ENCODE results near the gene ARHGAP19. TPM values are rescaled to one million over a fixed set of nuclear protein-coding genes. Genes with fewer than 3 reads are reported as not detected.
"Not testable (repeated sequence)": the region's sequence is repeated elsewhere in the genome, so short reads cannot be mapped to it uniquely, and the experiment has no call there.

Gene ARHGAP19
- total RNA-seq, 2 experiments from 2014 or later, result 56.6 to 58.5 TPM

DNA sequence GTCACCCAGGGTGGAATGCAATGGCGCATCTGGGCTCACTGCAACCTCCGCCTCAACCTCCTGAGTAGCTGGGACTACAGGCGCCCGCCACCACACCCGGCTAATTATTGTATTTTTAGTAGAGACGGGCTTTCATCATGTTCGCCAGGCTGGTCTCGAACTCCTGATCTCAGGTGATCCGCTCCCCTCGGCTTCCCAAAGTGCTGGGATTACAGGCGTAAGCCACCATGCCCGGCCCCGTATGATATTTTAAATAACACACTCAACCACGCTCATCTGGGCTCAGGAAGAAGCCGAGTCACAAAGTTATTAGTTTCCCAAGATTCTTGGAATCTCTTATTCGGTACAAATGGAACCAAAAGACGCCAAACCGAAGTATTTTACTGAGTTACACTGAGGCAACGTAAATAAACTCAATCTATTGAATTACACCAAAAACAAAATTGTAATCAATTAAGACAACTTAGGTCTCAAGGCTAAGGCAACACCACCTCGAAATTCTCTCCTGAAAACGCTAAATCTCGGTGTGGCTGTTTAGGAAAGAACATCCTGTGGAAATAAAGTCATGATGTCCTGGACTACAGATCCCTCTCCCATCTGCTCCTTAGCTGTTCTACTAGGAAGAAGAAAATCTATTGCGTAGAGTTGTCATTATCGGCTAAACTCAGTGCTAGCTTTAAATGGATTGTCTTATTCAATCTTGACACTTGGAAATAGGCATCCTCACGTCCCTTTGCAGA lies 910 bp downstream of the ARHGAP19 start:
- Mint-ChIP-seq H3K4me1 (peaks cover 22% of the 10 kb centered on the region), H3K27ac (peak overlapping the region; percentile 93), H3K9me3 (no peaks in the 10 kb centered on the region), H3K27me3 (no peaks in the 10 kb centered on the region), H3K4me3 (peak overlapping the region; percentile 82), H3K36me3 (ENCODE audit: low read depth) (peaks cover 7% of the 10 kb centered on the region)
- POLR2A ChIA-PET, result no interaction called here
- DNase-seq, result no peak
- CTCF ChIA-PET, result interaction anchor here (1.1 kb wide), 1 partner anchor 13 kb away, joined by 3 read pairs; no protein-coding TSS in a partner anchor

DNA sequence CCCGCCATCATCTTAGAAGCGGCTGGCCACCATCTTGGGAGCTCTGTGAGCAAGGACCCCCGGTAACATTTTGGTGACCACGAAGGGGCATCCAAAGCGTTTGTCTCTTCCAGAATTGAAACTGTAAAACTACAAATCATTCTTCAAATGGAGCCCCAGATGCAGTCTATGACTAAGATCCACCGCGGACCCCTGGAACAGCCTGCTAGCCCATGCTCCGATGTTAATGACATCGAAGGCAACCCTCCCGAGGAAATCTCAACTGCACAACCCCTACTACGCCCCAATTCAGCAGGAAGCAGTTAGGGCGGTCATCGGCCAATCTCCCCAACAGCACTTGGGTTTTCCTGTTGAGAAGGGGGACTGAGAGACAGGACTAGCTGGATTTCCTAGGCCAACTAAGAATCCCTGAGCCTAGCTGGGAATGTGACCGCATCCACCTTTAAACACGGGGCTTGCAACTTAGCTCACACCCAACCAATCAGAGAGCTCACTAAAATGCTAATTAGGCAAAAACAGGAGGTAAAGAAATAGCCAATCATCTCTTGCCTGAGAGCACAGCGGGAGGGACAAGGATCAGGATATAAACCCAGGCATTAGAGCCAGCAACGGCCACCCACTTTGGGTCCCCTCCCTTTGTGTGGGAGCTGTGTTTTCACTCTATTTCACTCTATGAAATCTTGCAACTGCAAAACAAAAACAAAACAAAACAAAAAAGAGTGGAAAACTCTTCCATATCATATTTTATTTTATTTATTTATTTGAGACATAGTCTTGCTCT lies 1.7 kb downstream of the ARHGAP19 start:
- H3K27me3 Mint-ChIP-seq, DNase-seq, H3K9me3 Mint-ChIP-seq, POLR2A ChIA-PET, H3K27ac Mint-ChIP-seq: not testable (repeated sequence)
- Mint-ChIP-seq H3K36me3 (ENCODE audit: low read depth) (peaks cover 12% of the 10 kb centered on the region), H3K4me1 (peaks cover 22% of the 10 kb centered on the region), H3K4me3 (peak overlapping the region; percentile 82)
- CTCF ChIA-PET, result interaction anchor here (0.6 to 0.7 kb wide), 2 partner anchors 12 to 21 kb away, joined by 3 to 4 read pairs; no protein-coding TSS in a partner anchor

DNA sequence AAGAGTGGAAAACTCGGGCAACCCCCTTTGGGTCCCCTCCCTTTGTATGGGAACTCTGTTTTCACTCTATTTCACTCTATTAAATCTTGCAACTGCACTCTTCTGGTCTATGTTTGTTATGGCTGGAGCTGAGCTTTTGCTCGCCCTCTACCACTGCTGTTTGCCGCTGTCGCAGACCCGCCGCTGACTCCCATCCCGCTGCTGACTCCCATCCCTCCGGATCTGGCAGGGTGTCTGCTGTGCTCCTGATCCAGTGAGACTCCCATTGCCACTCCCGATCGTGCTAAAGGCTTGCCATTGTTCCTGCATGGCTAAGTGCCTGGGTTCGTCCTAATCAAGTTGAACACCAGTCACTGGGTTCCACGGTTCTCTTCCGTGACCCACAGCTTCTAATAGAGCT lies 2.4 kb downstream of the ARHGAP19 start:
- H3K27me3 Mint-ChIP-seq, DNase-seq, H3K9me3 Mint-ChIP-seq, H3K27ac Mint-ChIP-seq, POLR2A ChIA-PET, H3K4me3 Mint-ChIP-seq: not testable (repeated sequence)
- peaks cover 14% of the 10 kb centered on the region for H3K36me3 Mint-ChIP-seq (ENCODE audit: low read depth)
- peaks cover 22% of the 10 kb centered on the region for H3K4me1 Mint-ChIP-seq
- CTCF ChIA-PET, result interaction anchor here (0.7 kb wide), 1 partner anchor 11 kb away, joined by 3 read pairs; no protein-coding TSS in a partner anchor

DNA sequence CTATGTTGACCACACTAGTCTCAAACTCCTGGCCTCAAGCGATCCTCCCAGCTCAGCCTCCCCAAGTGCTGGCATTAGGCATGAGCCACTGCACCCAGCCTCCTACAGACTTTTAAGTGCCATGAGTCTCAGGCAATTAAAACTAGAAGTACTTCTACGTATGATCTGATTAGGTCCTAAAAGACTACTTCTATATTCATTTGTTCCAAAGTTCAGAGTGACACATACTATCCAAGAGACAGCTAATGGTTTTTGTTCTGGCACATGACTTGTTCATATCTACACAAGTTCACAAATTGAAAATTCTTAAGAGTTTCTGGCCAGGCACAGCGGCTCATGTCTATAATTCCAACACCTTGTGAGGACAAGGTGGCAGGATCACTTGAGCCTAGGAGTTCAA lies 11.7 kb downstream of the ARHGAP19 start:
- ChIA-PET POLR2A (no interaction called here), CTCF (no interaction called here)
- Mint-ChIP-seq H3K36me3 (ENCODE audit: low read depth) (peaks cover 2% of the 10 kb centered on the region), H3K27ac (no peak overlapping the region), H3K27me3 (no peaks in the 10 kb centered on the region), H3K4me1 (peaks cover 14% of the 10 kb centered on the region), H3K9me3 (no peaks in the 10 kb centered on the region), H3K4me3 (no peak overlapping the region)
- DNase-seq, result no peak

DNA sequence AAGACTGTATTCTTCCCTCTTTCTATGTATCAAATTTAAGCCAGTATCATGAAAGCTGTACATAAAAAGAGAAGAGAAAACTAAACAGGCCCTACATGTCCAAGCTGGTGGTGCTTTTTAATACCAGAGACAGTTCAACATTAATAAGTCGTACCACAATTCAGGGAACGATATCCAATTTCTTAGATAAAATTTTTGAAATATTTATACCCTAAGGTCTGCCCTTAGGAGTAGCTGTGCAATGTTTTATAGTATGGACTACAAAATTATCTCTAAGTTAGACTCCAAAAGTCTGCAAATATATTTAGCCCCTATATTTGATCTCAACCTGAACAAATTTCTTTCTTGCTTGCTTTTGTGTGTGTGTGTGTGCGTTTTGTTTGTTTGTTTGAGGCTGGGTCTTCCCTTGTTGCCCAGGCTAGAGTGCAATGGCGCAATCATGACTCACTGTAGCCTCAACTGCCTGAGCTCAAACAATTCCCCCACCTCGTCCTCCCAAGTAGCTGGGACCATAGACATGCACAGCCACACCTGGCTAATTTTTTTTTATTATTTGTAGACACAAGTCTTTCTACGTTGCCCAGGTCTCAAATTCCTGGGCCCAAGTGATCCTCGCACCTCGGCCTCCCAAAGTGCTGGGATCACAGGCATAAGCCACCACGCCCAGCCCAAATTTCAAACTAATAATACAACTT lies 13.2 kb downstream of the ARHGAP19 start:
- no peak for DNase-seq
- H3K9me3 Mint-ChIP-seq, result no peaks in the 10 kb centered on the region
- H3K27me3 Mint-ChIP-seq, result no peaks in the 10 kb centered on the region
- CTCF ChIA-PET, result interaction anchor here (1.1 to 1.7 kb wide), 4 partner anchors 9 to 13 kb away, joined by 3 to 6 read pairs (median 4); no protein-coding TSS in a partner anchor
- H3K4me1 Mint-ChIP-seq, result peaks cover 14% of the 10 kb centered on the region
- no peak overlapping the region for H3K4me3 Mint-ChIP-seq
- H3K27ac Mint-ChIP-seq, result peak overlapping the region; percentile 60
- POLR2A ChIA-PET, result no interaction called here
- H3K36me3 Mint-ChIP-seq (ENCODE audit: low read depth), result peaks cover 1% of the 10 kb centered on the region

DNA sequence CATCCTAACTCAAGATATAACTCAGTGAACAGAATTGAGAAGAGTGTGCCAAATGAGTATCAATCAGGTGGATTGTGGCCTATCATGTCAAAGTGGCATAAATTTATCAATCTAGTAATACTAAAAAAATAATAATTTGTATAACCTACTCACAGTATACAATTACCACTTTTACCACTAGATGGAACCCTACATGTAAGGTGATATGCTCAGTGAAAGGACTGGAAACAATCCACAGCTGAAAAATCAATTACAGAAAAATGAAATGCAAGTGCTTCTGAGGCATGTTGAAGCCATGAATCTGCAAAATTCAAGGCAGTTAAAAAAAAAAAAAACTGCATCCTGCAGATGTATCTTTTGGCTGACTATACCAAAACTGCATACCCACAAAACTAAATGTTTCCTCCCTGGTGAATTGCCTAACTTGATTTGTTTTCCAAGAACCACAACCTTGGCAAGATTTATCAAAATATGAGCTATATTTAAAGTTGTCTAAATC lies 13.9 kb downstream of the ARHGAP19 start:
- Mint-ChIP-seq H3K27ac (peak overlapping the region; percentile 33), H3K9me3 (no peaks in the 10 kb centered on the region), H3K27me3 (no peaks in the 10 kb centered on the region), H3K36me3 (ENCODE audit: low read depth) (peaks cover 4% of the 10 kb centered on the region), H3K4me3 (no peak overlapping the region), H3K4me1 (peaks cover 14% of the 10 kb centered on the region)
- ChIA-PET POLR2A (no interaction called here), CTCF (interaction anchor here (1.1 to 1.7 kb wide), 4 partner anchors 9 to 13 kb away, joined by 3 to 6 read pairs (median 4); no protein-coding TSS in a partner anchor)
- DNase-seq, result no peak

DNA sequence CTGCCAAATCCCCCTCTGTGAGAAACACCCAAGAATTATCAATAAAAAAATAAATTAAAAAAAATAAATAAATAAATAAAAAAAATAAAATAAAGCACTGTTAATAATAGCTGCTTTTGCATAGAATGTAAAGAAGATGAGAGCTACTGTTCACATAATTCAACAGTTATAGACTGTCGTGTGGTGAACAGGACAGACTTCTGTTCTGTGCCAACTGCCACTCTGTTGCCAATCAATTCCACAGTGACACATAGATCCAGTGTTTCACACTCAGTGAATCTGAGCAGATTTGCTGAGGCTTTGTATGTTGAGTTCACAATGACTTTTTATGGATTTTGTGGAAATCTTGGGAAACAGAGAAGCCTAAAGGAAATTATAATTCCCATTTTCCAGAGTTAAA lies 14.9 kb downstream of the ARHGAP19 start:
- no peak overlapping the region for H3K27ac Mint-ChIP-seq
- ChIA-PET CTCF (no interaction called here), POLR2A (no interaction called here)
- H3K4me1 Mint-ChIP-seq, result peaks cover 14% of the 10 kb centered on the region
- H3K27me3 Mint-ChIP-seq, result no peaks in the 10 kb centered on the region
- peaks cover 4% of the 10 kb centered on the region for H3K36me3 Mint-ChIP-seq (ENCODE audit: low read depth)
- H3K9me3 Mint-ChIP-seq, result no peaks in the 10 kb centered on the region
- no peak overlapping the region for H3K4me3 Mint-ChIP-seq
- DNase-seq, result no peak

DNA sequence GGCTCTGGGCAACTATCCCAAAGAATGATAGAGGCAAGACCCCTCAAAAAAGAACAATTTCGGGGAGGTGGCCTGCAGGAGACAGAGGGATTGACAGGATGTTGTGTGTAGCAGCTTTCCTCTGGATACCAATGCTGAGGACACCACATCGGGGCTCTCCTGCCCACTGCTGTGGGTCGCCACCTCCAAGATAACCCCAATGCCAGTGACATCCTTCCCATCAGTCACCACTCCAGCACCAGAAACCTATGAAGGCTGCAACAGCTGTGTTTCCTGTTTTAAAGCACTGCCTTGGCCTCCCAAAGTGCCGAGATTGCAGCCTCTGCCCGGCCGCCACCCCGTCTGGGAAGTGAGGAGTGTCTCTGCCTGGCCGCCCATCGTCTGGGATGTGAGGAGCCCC lies 17.6 kb downstream of the ARHGAP19 start:
- POLR2A ChIA-PET, result interaction anchor here (0.5 to 0.6 kb wide), 2 partner anchors 23 to 485 kb away, joined by 3 to 4 read pairs; no protein-coding TSS in a partner anchor
- CTCF ChIA-PET, result interaction anchor here (0.6 kb wide), 1 partner anchor 21 kb away, joined by 3 read pairs; no protein-coding TSS in a partner anchor
- H3K27ac Mint-ChIP-seq, result no peak overlapping the region
- H3K9me3 Mint-ChIP-seq, result no peaks in the 10 kb centered on the region
- no peak overlapping the region for H3K4me3 Mint-ChIP-seq
- no peak for DNase-seq
- peaks cover 8% of the 10 kb centered on the region for H3K36me3 Mint-ChIP-seq (ENCODE audit: low read depth)
- H3K4me1 Mint-ChIP-seq, result peaks cover 14% of the 10 kb centered on the region
- no peaks in the 10 kb centered on the region for H3K27me3 Mint-ChIP-seq

DNA sequence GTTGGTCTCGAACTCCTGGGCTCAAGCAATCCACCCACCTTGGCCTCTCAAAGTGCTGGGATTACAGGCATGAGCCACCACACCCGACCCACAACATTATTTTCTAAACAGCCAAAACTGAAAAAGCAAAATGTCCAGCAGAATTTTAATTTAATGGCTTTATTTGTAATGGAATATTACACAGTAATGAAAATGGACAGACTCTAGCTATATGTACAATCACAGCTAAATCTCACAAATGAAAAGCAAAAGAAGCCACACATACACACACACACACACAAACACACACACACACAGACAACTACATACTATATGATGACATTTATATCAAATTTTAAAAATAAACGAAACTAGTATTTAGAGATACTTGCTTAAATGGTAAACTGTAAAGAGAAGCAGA lies 18.7 kb downstream of the ARHGAP19 start:
- ChIA-PET CTCF (no interaction called here), POLR2A (no interaction called here)
- Mint-ChIP-seq H3K36me3 (ENCODE audit: low read depth) (peaks cover 8% of the 10 kb centered on the region), H3K4me1 (peaks cover 8% of the 10 kb centered on the region), H3K27ac (no peak overlapping the region), H3K4me3 (no peak overlapping the region), H3K9me3 (no peaks in the 10 kb centered on the region), H3K27me3 (no peaks in the 10 kb centered on the region)
- no peak for DNase-seq

DNA sequence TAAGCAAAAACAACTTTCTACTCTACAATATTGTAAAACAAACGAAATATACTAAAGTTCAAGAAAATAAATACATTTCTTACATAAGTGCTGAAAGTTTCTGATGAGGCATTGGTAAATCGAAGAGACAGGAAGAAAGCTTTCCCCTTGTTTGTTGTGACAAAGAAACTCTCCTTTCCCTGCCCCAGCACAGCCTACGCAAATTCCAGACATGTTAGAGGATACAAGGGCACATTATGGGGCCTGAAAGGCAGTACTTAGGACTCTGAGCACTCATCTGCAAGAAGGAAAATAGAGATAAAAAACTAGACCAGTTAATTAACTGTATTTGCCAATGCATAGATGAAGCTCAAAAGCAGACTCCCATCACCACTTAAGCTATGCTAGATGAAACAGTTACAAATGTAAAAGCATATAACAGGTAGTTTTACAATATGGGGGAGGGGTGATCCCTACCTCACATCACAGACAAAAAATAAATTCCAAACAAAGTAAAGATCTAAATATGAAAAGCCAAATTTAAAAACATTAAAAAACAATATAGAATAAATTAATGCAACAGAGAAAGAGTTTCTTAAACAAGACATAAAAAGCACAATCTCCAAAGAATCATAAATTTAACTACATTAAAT lies 21.8 kb downstream of the ARHGAP19 start:
- Mint-ChIP-seq H3K4me1 (no peaks in the 10 kb centered on the region), H3K36me3 (ENCODE audit: low read depth) (peaks cover 27% of the 10 kb centered on the region), H3K4me3 (no peak overlapping the region), H3K27me3 (no peaks in the 10 kb centered on the region), H3K27ac (no peak overlapping the region), H3K9me3 (no peaks in the 10 kb centered on the region)
- POLR2A ChIA-PET, result no interaction called here
- DNase-seq, result no peak
- CTCF ChIA-PET, result interaction anchor here (0.6 to 2.1 kb wide), 4 partner anchors 8 to 311 kb away, joined by 3 to 6 read pairs (median 4); no protein-coding TSS in a partner anchor

DNA sequence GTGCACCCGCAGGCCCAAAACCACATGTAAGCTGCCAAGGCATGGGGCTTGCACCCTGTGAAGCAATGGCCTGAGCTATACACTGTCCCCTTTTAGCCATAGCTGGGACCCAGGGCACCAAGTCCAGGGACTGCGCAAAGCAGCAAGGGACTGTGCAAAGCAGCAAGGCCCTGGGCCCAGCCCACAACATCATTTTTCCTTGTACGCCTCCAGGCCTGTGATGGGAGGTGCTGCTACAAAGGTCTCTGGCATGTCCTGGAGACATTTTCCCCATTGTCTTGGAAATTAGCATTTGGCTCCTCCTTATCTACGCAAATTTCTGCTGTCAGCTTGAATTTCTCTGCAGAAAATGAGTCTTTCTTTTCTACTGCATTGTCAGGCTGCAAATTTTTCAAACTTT lies 24.8 kb downstream of the ARHGAP19 start:
- no peak for DNase-seq
- no peaks in the 10 kb centered on the region for H3K27me3 Mint-ChIP-seq
- CTCF ChIA-PET, result no interaction called here
- no peaks in the 10 kb centered on the region for H3K4me1 Mint-ChIP-seq
- H3K9me3 Mint-ChIP-seq, result no peaks in the 10 kb centered on the region
- POLR2A ChIA-PET, result interaction anchor here (0.7 kb wide), 1 partner anchor 15 kb away, joined by 3 read pairs; no protein-coding TSS in a partner anchor
- H3K36me3 Mint-ChIP-seq (ENCODE audit: low read depth), result peaks cover 32% of the 10 kb centered on the region
- H3K4me3 Mint-ChIP-seq, result no peak overlapping the region
- H3K27ac Mint-ChIP-seq, result no peak overlapping the region

DNA sequence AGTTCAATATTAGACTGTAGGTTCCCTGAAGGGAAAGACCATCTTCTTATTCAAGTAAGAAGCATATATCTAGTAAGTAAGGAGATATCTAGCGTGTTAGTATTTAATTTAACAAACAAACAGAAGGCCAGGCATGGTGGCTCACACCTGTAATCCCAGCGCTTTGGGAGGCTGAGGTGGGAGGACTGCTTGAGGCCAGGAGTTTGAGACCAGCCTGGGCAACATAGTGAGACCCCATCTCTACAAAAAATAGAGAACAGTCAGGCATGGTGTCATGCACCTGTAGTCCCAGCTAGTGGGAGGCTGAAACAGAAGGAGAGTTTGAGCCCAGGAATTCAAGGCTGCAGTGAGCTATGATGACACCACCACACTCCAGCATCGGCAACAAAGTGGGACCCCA lies 27.3 kb downstream of the ARHGAP19 start:
- not testable (repeated sequence) for H3K4me1 Mint-ChIP-seq, H3K27ac Mint-ChIP-seq, DNase-seq, H3K27me3 Mint-ChIP-seq, H3K4me3 Mint-ChIP-seq, H3K9me3 Mint-ChIP-seq
- H3K36me3 Mint-ChIP-seq (ENCODE audit: low read depth), result peaks cover 34% of the 10 kb centered on the region
- POLR2A ChIA-PET, result interaction anchor here (0.6 kb wide), 1 partner anchor 165 kb away, joined by 7 read pairs; no protein-coding TSS in a partner anchor
- CTCF ChIA-PET, result interaction anchor here (0.6 to 1.2 kb wide), 2 partner anchors 17 to 23 kb away, joined by 3 to 4 read pairs; no protein-coding TSS in a partner anchor
